WTC11 (cell line): ENCODE results near the gene SLC25A22.
A peak's percentile ranks its signal among the peaks of the same experiment; 100 is the strongest.

Experiments used
- CTCF ChIP-seq: fragments of 200-600 bp; IDR thresholded peaks from 2 replicates; pipeline ENCODE4 v1.8.0; 2022; ENCODE audit warnings: antibody characterized with exemption
- ELF4 ChIP-seq: sonication (generic); formaldehyde crosslinking; IDR thresholded peaks from 2 replicates; pipeline ENCODE4 v1.8.1; 2022; ENCODE audit warnings: low read depth, mild to moderate bottlenecking, moderate library complexity, missing genetic modification reagents
- MLX ChIP-seq: sonication (generic); formaldehyde crosslinking; IDR thresholded peaks from 2 replicates; pipeline ENCODE4 v1.8.1; 2023; ENCODE audit warnings: mild to moderate bottlenecking, missing genetic modification reagents, moderate library complexity

GRCh38 chr11:843086-843734, 45.1 kb upstream of the SLC25A22 start:
- TF ChIP-seq ELF4 (CRISPR knock-in tag) (no peak), MLX (no peak), CTCF (0 out of 2 replicates have a peak, but pooled peaks have one; percentile 3)
